Mucosa of stomach (tissue), 1 donor: ENCODE measurements around the gene RSF1.

Source experiments
- H3K27me3 ChIP-seq: one replicate; pipeline ENCODE4 v1.7.0; 2013; ENCODE audit warnings: mild to moderate bottlenecking, low read length; ENCODE audit not compliant: control insufficient read depth, insufficient read depth
- H3K36me3 ChIP-seq: one replicate; pipeline ENCODE4 v1.7.0; 2013; ENCODE audit warnings: low read length; ENCODE audit not compliant: control insufficient read depth, insufficient read depth
- H3K4me1 ChIP-seq: one replicate; pipeline ENCODE4 v1.7.0; 2013; ENCODE audit warnings: mild to moderate bottlenecking, low read length; ENCODE audit not compliant: control insufficient read depth, insufficient read depth
- H3K4me3 ChIP-seq: one replicate; pipeline ENCODE4 v1.7.0; 2013; ENCODE audit warnings: low read length
- H3K9ac ChIP-seq: one replicate; pipeline ENCODE4 v1.7.0; 2013; ENCODE audit warnings: mild to moderate bottlenecking, low read length, moderate library complexity
- H3K9me3 ChIP-seq: one replicate; pipeline ENCODE4 v1.7.0; 2013; ENCODE audit warnings: mild to moderate bottlenecking, low read length, moderate library complexity; ENCODE audit not compliant: control insufficient read depth
- donor health status: Pancreatic carcinoma.

The RSF1 gene

GRCh38 chr11:77747381-77747969 is 73.0 kb downstream of the RSF1 start:
- Histone ChIP-seq H3K27me3 (no peaks in the 10 kb centered on the region), H3K9ac (no peak overlapping the region), H3K9me3 (no peaks in the 10 kb centered on the region), H3K4me3 (no peak overlapping the region), H3K4me1 (peaks cover 7% of the 10 kb centered on the region), H3K36me3 (no peaks in the 10 kb centered on the region)

DNA sequence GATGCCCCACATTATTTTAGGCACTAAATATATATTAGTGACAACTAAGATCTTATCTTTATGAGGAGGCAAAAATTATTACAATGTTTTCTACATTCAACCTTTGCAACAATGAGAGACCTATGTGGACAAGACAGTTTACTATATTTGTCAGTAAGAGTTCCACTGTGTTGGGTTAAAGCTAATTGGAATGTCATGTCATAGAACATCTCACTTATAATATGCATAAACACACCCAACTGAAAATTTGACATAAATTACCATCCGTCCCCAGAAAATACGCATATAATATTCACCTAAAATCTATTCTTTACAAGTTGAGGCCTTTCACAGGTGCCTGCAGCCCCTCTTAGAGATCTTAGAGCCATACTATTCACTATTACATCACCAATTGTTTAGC is 84.0 kb downstream of the RSF1 start:
- no peak overlapping the region for H3K4me3 ChIP-seq
- H3K9me3 ChIP-seq: no peaks in the 10 kb centered on the region
- H3K36me3 ChIP-seq: no peaks in the 10 kb centered on the region
- H3K4me1 ChIP-seq: no peaks in the 10 kb centered on the region
- H3K9ac ChIP-seq: no peak overlapping the region
- H3K27me3 ChIP-seq: no peaks in the 10 kb centered on the region

- no peaks in the 10 kb centered on the region for H3K27me3 ChIP-seq
- H3K36me3 ChIP-seq: no peaks in the 10 kb centered on the region
- H3K9me3 ChIP-seq: peaks cover 7% of the 10 kb centered on the region
- H3K4me1 ChIP-seq: no peaks in the 10 kb centered on the region
- no peak overlapping the region for H3K9ac ChIP-seq
- H3K4me3 ChIP-seq: no peak overlapping the region
These were observed 85.6 kb downstream of the RSF1 start for GRCh38 chr11:77734890-77735289.

DNA sequence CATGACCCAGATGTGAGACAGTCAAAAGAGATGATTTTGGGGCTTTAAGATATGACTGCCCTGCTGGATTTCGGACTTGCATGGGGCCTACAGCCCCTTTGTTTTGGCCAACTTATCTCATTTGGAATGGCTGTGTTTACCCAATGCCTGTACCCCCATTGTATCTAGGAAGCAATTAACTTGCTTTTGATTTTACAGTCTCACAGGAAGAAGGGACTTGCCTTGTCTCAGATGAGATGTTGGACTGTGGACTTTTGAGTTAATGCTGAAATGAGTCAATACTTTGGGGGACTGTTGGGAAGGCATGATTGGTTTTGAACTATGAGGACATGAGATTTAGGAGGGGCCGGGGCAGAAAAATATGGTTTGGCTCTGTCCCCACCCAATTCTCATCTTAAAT is 88.4 kb downstream of the RSF1 start:
- Histone ChIP-seq H3K9me3 (peaks cover 7% of the 10 kb centered on the region), H3K9ac (no peak overlapping the region), H3K4me3 (no peak overlapping the region), H3K27me3 (no peaks in the 10 kb centered on the region), H3K4me1 (no peaks in the 10 kb centered on the region), H3K36me3 (no peaks in the 10 kb centered on the region)

DNA sequence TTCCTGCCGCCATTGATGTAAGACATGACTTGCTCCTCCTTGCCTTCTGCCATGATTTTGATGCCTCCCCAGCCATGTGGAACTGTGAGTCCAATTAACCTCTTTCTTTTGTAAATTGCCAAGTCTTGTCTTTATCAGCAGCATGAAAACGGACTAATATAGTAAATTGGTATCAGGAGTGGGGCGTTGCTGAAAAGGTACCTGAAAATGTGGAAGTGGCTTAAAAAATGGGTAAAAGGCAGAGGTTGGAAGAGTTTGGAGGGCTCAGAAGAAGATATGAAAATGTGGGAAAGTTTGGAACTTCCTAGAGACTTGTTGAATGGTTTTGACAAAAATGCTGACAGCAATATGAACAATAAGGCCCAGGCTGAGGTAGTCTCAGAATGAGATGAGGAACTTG is 89.7 kb downstream of the RSF1 start:
- Histone ChIP-seq H3K4me3 (no peak overlapping the region), H3K9ac (no peak overlapping the region), H3K4me1 (no peaks in the 10 kb centered on the region), H3K27me3 (no peaks in the 10 kb centered on the region), H3K9me3 (peaks cover 7% of the 10 kb centered on the region), H3K36me3 (no peaks in the 10 kb centered on the region)

DNA sequence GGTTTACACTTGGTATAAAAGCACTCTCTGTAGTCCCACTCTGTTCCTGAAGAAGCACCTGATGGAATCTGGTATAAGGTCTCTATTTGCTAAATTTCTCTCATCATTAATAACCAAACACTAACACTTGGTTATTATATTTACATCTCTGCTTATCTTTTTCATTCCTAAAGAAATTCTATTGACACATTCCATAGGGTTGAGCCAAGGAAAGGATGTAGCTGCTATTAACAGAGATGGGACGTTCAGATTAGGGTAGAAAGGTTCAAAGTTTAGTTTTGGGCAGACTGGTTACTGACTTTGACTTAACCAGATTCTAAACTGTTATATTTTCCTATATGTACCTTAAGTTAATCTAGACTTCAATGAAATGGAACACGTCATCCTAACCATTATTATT is 91.5 kb downstream of the RSF1 start:
- Histone ChIP-seq H3K36me3 (peaks cover 4% of the 10 kb centered on the region), H3K27me3 (no peaks in the 10 kb centered on the region)

GRCh38 chr11:77728203-77728786 is 92.2 kb downstream of the RSF1 start:
- Histone ChIP-seq H3K4me3 (no peak overlapping the region), H3K9me3 (peaks cover 7% of the 10 kb centered on the region), H3K4me1 (no peaks in the 10 kb centered on the region), H3K9ac (no peak overlapping the region), H3K27me3 (no peaks in the 10 kb centered on the region), H3K36me3 (peaks cover 4% of the 10 kb centered on the region)

More for the DNA sequence above, 91.5 kb downstream of the RSF1 start:
- no peak overlapping the region for H3K4me3 ChIP-seq
- H3K9me3 ChIP-seq: peaks cover 7% of the 10 kb centered on the region
- H3K9ac ChIP-seq: no peak overlapping the region
- no peaks in the 10 kb centered on the region for H3K4me1 ChIP-seq

- H3K27me3 ChIP-seq: no peaks in the 10 kb centered on the region
- H3K4me3 ChIP-seq: no peak overlapping the region
- H3K9me3 ChIP-seq: peaks cover 7% of the 10 kb centered on the region
- H3K9ac ChIP-seq: no peak overlapping the region
- H3K36me3 ChIP-seq: peaks cover 4% of the 10 kb centered on the region
- H3K4me1 ChIP-seq: no peaks in the 10 kb centered on the region
These were observed 94.0 kb downstream of the RSF1 start for GRCh38 chr11:77726524-77726923.

- no peaks in the 10 kb centered on the region for H3K27me3 ChIP-seq
- H3K36me3 ChIP-seq: peaks cover 4% of the 10 kb centered on the region
- no peak overlapping the region for H3K4me3 ChIP-seq
These were observed 95.1 kb downstream of the RSF1 start for GRCh38 chr11:77725433-77725832.

GRCh38 chr11:77724636-77725035 is 95.9 kb downstream of the RSF1 start:
- Histone ChIP-seq H3K27me3 (no peaks in the 10 kb centered on the region), H3K4me3 (no peak overlapping the region), H3K36me3 (peaks cover 4% of the 10 kb centered on the region), H3K9me3 (no peaks in the 10 kb centered on the region), H3K9ac (no peak overlapping the region), H3K4me1 (no peaks in the 10 kb centered on the region)

More at GRCh38 chr11:77725433-77725832, 95.1 kb downstream of the RSF1 start:
- no peaks in the 10 kb centered on the region for H3K9me3 ChIP-seq
- no peak overlapping the region for H3K9ac ChIP-seq
- H3K4me1 ChIP-seq: no peaks in the 10 kb centered on the region

- Histone ChIP-seq H3K36me3 (peaks cover 4% of the 10 kb centered on the region), H3K9ac (no peak overlapping the region), H3K4me3 (no peak overlapping the region), H3K4me1 (no peaks in the 10 kb centered on the region), H3K9me3 (no peaks in the 10 kb centered on the region), H3K27me3 (no peaks in the 10 kb centered on the region)
These were observed 97.5 kb downstream of the RSF1 start for GRCh38 chr11:77723024-77723423.

GRCh38 chr11:77710358-77710757 is 110.2 kb downstream of the RSF1 start:
- Histone ChIP-seq H3K9me3 (no peaks in the 10 kb centered on the region), H3K36me3 (no peaks in the 10 kb centered on the region), H3K27me3 (no peaks in the 10 kb centered on the region), H3K4me1 (peaks cover 6% of the 10 kb centered on the region), H3K9ac (no peak overlapping the region), H3K4me3 (no peak overlapping the region)
